ENCODE measurements around the gene TOP1.
"Not testable (repeated sequence)": the region's sequence is repeated elsewhere in the genome, so short reads cannot be mapped to it uniquely, and the experiment has no call there.

Gene TOP1

GRCh38 chr20:41111578-41111951 lies 82.9 kb downstream of the TOP1 start:
- Histone ChIP-seq H3K9ac (ENCODE audit: insufficient read length, low read depth) (no peak overlapping the region), H3K36me3 (ENCODE audit: insufficient read depth, insufficient read length, low read length) (peaks cover 86% of the 10 kb centered on the region), H3K4me1 (ENCODE audit: insufficient read depth, insufficient read length) (no peaks in the 10 kb centered on the region), H3K9me3 (ENCODE audit: insufficient read depth, low read length) (no peaks in the 10 kb centered on the region), H3K27me3 (ENCODE audit: insufficient read depth, insufficient read length) (no peaks in the 10 kb centered on the region), H3K4me3 (ENCODE audit: insufficient read length, low read depth) (no peak overlapping the region)
- DNase-seq (ENCODE audit: low read depth, low spot score): no peak
- TF ChIP-seq YY1 (IDR thresholded peaks at IDR 0.05; ENCODE audit: insufficient read depth, insufficient read length): no peak

GRCh38 chr20:41116282-41116956 lies 87.8 kb downstream of the TOP1 start:
- DNase-seq (ENCODE audit: low read depth, low spot score): no peak
- TF ChIP-seq SUZ12 (IDR thresholded peaks at IDR 0.05; ENCODE audit: extremely low read depth, insufficient read depth, insufficient read length): no peak
- TF ChIP-seq ZNF274 (IDR thresholded peaks at IDR 0.05; ENCODE audit: low read depth, low read length): no peak
- TF ChIP-seq YY1 (IDR thresholded peaks at IDR 0.05; ENCODE audit: insufficient read depth, insufficient read length): no peak
- Histone ChIP-seq H3K4me1 (ENCODE audit: insufficient read depth, insufficient read length) (no peaks in the 10 kb centered on the region), H3K36me3 (ENCODE audit: insufficient read depth, insufficient read length, low read length) (peaks cover 89% of the 10 kb centered on the region), H3K4me3 (ENCODE audit: insufficient read length, low read depth) (no peak overlapping the region), H3K9me3 (ENCODE audit: insufficient read depth, low read length) (no peaks in the 10 kb centered on the region), H3K27me3 (ENCODE audit: insufficient read depth, insufficient read length) (no peaks in the 10 kb centered on the region), H3K9ac (ENCODE audit: insufficient read length, low read depth) (no peak overlapping the region)

- not testable (repeated sequence) for H3K4me3 ChIP-seq (ENCODE audit: insufficient read length, low read depth); H3K9ac ChIP-seq (ENCODE audit: insufficient read length, low read depth); H3K4me1 ChIP-seq (ENCODE audit: insufficient read depth, insufficient read length); H3K27me3 ChIP-seq (ENCODE audit: insufficient read depth, insufficient read length); DNase-seq (ENCODE audit: low read depth, low spot score); H3K9me3 ChIP-seq (ENCODE audit: insufficient read depth, low read length)
- peaks cover 95% of the 10 kb centered on the region for H3K36me3 ChIP-seq (ENCODE audit: insufficient read depth, insufficient read length, low read length)
Observed at GRCh38 chr20:41118159-41118558, 89.5 kb downstream of the TOP1 start.

GRCh38 chr20:41118632-41119031 lies 90.0 kb downstream of the TOP1 start:
- no peaks in the 10 kb centered on the region for H3K9me3 ChIP-seq (ENCODE audit: insufficient read depth, low read length)
- H3K4me1 ChIP-seq (ENCODE audit: insufficient read depth, insufficient read length): no peaks in the 10 kb centered on the region
- no peak overlapping the region for H3K4me3 ChIP-seq (ENCODE audit: insufficient read length, low read depth)
- H3K9ac ChIP-seq (ENCODE audit: insufficient read length, low read depth): no peak overlapping the region
- H3K36me3 ChIP-seq (ENCODE audit: insufficient read depth, insufficient read length, low read length): peaks cover 93% of the 10 kb centered on the region
- H3K27me3 ChIP-seq (ENCODE audit: insufficient read depth, insufficient read length): no peaks in the 10 kb centered on the region
- no peak for TF ChIP-seq SUZ12 (IDR thresholded peaks at IDR 0.05; ENCODE audit: extremely low read depth, insufficient read depth, insufficient read length)
- no peak for TF ChIP-seq YY1 (IDR thresholded peaks at IDR 0.05; ENCODE audit: insufficient read depth, insufficient read length)
- TF ChIP-seq ZNF274 (IDR thresholded peaks at IDR 0.05; ENCODE audit: low read depth, low read length): no peak
- DNase-seq (ENCODE audit: low read depth, low spot score): no peak

- no peaks in the 10 kb centered on the region for H3K9me3 ChIP-seq (ENCODE audit: insufficient read depth, low read length)
- H3K36me3 ChIP-seq (ENCODE audit: insufficient read depth, insufficient read length, low read length): peaks cover 89% of the 10 kb centered on the region
- no peaks in the 10 kb centered on the region for H3K27me3 ChIP-seq (ENCODE audit: insufficient read depth, insufficient read length)
- DNase-seq (ENCODE audit: low read depth, low spot score): no peak
- no peak overlapping the region for H3K4me3 ChIP-seq (ENCODE audit: insufficient read length, low read depth)
- H3K4me1 ChIP-seq (ENCODE audit: insufficient read depth, insufficient read length): no peaks in the 10 kb centered on the region
- H3K9ac ChIP-seq (ENCODE audit: insufficient read length, low read depth): no peak overlapping the region
- no peak for TF ChIP-seq YY1 (IDR thresholded peaks at IDR 0.05; ENCODE audit: insufficient read depth, insufficient read length)
- TF ChIP-seq SUZ12 (IDR thresholded peaks at IDR 0.05; ENCODE audit: extremely low read depth, insufficient read depth, insufficient read length): no peak
Observed at GRCh38 chr20:41119614-41120561, 91.3 kb downstream of the TOP1 start.

- Histone ChIP-seq H3K36me3 (ENCODE audit: insufficient read depth, insufficient read length, low read length) (peaks cover 89% of the 10 kb centered on the region), H3K4me1 (ENCODE audit: insufficient read depth, insufficient read length) (no peaks in the 10 kb centered on the region), H3K27me3 (ENCODE audit: insufficient read depth, insufficient read length) (no peaks in the 10 kb centered on the region), H3K4me3 (ENCODE audit: insufficient read length, low read depth) (no peak overlapping the region), H3K9me3 (ENCODE audit: insufficient read depth, low read length) (no peaks in the 10 kb centered on the region), H3K9ac (ENCODE audit: insufficient read length, low read depth) (no peak overlapping the region)
- TF ChIP-seq SUZ12 (IDR thresholded peaks at IDR 0.05; ENCODE audit: extremely low read depth, insufficient read depth, insufficient read length) (no peak), YY1 (IDR thresholded peaks at IDR 0.05; ENCODE audit: insufficient read depth, insufficient read length) (no peak), ZNF274 (IDR thresholded peaks at IDR 0.05; ENCODE audit: low read depth, low read length) (no peak)
- DNase-seq (ENCODE audit: low read depth, low spot score): no peak
Observed at GRCh38 chr20:41121399-41121798, 92.8 kb downstream of the TOP1 start.

- no peak overlapping the region for H3K9ac ChIP-seq (ENCODE audit: insufficient read length, low read depth)
- TF ChIP-seq ZNF274 (IDR thresholded peaks at IDR 0.05; ENCODE audit: low read depth, low read length) (no peak), SUZ12 (IDR thresholded peaks at IDR 0.05; ENCODE audit: extremely low read depth, insufficient read depth, insufficient read length) (no peak), YY1 (IDR thresholded peaks at IDR 0.05; ENCODE audit: insufficient read depth, insufficient read length) (no peak)
- peaks cover 76% of the 10 kb centered on the region for H3K36me3 ChIP-seq (ENCODE audit: insufficient read depth, insufficient read length, low read length)
- no peak overlapping the region for H3K4me3 ChIP-seq (ENCODE audit: insufficient read length, low read depth)
- no peaks in the 10 kb centered on the region for H3K4me1 ChIP-seq (ENCODE audit: insufficient read depth, insufficient read length)
- H3K27me3 ChIP-seq (ENCODE audit: insufficient read depth, insufficient read length): no peaks in the 10 kb centered on the region
- no peaks in the 10 kb centered on the region for H3K9me3 ChIP-seq (ENCODE audit: insufficient read depth, low read length)
- DNase-seq (ENCODE audit: low read depth, low spot score): no peak
Observed at GRCh38 chr20:41123631-41124030, 95.0 kb downstream of the TOP1 start.
